Thyroid gland (tissue), 4 donors: ENCODE measurements around the gene FAHD2A. TPM values are rescaled to one million over a fixed set of nuclear protein-coding genes. Genes with fewer than 3 reads are reported as not detected.

Experiments
- DNase-seq, 2 donors: peaks; one replicate each; pipeline ENCODE4 v3.0.0-alpha.2; 2019
- H3K27ac ChIP-seq, 3 donors: fragments of 200-600 bp; sonication (generic); 1 replicate in 2 of 3; 2 replicates in 1 of 3; pipeline ENCODE4 v1.5.1; 2016 to 2019; ENCODE audit warnings: mild to moderate bottlenecking in 1 of 3, moderate library complexity in 1 of 3
- H3K27me3 ChIP-seq: fragments of 200-600 bp; sonication (generic); one replicate; pipeline ENCODE4 v1.5.1; 2019
- H3K36me3 ChIP-seq, 2 donors: fragments of 200-600 bp; sonication (generic); one replicate each; pipeline ENCODE4 v1.5.1; 2016 to 2019
- H3K4me1 ChIP-seq, 2 donors: fragments of 200-600 bp; sonication (generic); one replicate each; pipeline ENCODE4 v1.5.1; 2017 to 2019
- H3K4me3 ChIP-seq, 3 donors: fragments of 200-600 bp; sonication (generic); replicated peaks in 1 of 3; 1 replicate in 2 of 3; 2 replicates in 1 of 3; pipeline ENCODE4 v1.5.1; 2016; ENCODE audit warnings: mild to moderate bottlenecking in 1 of 3
- H3K9me3 ChIP-seq: fragments of 200-600 bp; sonication (generic); one replicate; pipeline ENCODE4 v1.5.1; 2017
- POLR2A ChIP-seq, 2 donors: fragments of 450-650 bp; IDR thresholded peaks; one replicate each; pipeline ENCODE4 v1.6.1; 2017; ENCODE audit warnings: antibody characterized with exemption in 2 of 2, mild to moderate bottlenecking in 2 of 2, moderate library complexity in 1 of 2
- WGBS, 2 donors: methylation state at CpG; one replicate each; pipeline ENCODE4 v1.1.5; 2017; 5-methylcytosine and 5-hydroxymethylcytosine counted together
- intact Hi-C: fragments of 100-400 bp; cut with DNase I; formaldehyde crosslinking; loops from one replicate; pipeline ENCODE4 v1.15.1; 2023
- total RNA-seq, 4 donors: library from RNA; depleted of rRNA; stranded (reverse); fragments of >200 nt; gene quantifications; one replicate each; pipeline ENCODE4 v1.2.3, GENCODE V29; 2016
- TF ChIP-seq, protein P1 (sequence below), 6 experiments: fragments of 200-600 bp in 3 of 6; fragments of 450-650 bp in 3 of 6; sonication (generic) in 3 of 6; IDR thresholded peaks; one replicate each; pipeline ENCODE4 v1.5.1; 2016 to 2019; ENCODE audit warnings: antibody characterized with exemption in 6 of 6, mild to moderate bottlenecking in 2 of 6, inconsistent platforms in 1 of 6, moderate library complexity in 1 of 6

Gene FAHD2A, protein sequence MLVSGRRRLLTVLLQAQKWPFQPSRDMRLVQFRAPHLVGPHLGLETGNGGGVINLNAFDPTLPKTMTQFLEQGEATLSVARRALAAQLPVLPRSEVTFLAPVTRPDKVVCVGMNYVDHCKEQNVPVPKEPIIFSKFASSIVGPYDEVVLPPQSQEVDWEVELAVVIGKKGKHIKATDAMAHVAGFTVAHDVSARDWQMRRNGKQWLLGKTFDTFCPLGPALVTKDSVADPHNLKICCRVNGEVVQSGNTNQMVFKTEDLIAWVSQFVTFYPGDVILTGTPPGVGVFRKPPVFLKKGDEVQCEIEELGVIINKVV
- 10 to 100 TPM; 39.2 to 90.2 (median 59.3) TPM for total RNA-seq

DNA sequence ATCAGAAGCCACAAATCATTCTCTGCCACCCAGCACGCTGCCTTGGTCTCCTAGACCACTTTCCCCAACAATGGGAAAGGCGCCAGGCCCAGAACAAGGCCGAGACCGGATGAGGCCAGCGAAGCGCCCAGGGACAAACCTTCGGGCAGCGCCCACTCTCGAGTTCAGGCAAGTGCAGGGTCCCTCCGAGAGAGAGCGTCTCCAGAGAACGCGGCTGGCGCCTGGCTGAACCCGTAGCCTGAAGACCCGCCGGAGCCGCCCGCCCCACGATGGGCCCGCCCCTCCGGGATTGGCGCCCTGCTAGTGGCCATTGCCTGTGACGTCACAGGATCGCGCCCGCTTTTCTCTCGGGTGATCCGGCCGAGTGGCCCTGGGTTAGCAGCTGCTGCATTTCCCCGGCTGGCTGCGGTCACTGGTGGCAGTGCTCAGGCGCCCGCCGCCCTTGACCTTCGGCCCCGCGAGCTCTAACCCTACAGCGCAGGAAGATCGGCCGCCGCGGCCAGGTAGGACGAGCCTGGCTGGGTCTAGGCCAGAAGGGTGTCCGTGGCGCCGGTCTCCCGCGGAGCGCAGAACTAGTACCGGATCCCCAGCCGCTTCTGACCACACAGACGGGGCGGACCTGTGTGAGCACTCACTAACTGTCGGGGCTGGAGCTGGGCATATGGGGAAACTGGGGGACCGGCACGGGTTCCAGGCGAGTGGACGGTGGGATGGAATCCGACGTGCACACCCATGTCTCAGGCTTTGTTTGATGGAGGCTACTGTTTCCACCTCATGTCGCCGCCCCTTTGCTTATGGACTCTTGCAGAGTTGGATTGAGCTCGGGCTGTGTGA is at the start of gene FAHD2A:
TSS of gene FAHD2A (plus strand) at position 339 of the 834 bp plus-strand sequence. CDS start 2,851 bp downstream, outside the sequence.
- H3K36me3 ChIP-seq, result no peaks in the 10 kb centered on the region
- no peaks in the 10 kb centered on the region for H3K9me3 ChIP-seq
- 2% methylated on average over 20 to 34 of the region's 64 CpGs for WGBS, 2 donors
- H3K4me3 ChIP-seq, result peak within 1 kb of the TSS; percentile 64 to 95 (median 78)
- DNase-seq, result peak; percentile 99
- TF ChIP-seq POLR2A (IDR thresholded peaks at IDR 0.05), result peak in 1 of 2 donors; percentile 90
- TF ChIP-seq, protein P1, sequence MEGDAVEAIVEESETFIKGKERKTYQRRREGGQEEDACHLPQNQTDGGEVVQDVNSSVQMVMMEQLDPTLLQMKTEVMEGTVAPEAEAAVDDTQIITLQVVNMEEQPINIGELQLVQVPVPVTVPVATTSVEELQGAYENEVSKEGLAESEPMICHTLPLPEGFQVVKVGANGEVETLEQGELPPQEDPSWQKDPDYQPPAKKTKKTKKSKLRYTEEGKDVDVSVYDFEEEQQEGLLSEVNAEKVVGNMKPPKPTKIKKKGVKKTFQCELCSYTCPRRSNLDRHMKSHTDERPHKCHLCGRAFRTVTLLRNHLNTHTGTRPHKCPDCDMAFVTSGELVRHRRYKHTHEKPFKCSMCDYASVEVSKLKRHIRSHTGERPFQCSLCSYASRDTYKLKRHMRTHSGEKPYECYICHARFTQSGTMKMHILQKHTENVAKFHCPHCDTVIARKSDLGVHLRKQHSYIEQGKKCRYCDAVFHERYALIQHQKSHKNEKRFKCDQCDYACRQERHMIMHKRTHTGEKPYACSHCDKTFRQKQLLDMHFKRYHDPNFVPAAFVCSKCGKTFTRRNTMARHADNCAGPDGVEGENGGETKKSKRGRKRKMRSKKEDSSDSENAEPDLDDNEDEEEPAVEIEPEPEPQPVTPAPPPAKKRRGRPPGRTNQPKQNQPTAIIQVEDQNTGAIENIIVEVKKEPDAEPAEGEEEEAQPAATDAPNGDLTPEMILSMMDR (IDR thresholded peaks at IDR 0.05), result peak in 2 of 6 experiments; percentile 8 to 27
- H3K4me1 ChIP-seq, result peaks cover 22 to 24% of the 10 kb centered on the region in 2 donors
- H3K27ac ChIP-seq, result peak within 1 kb of the TSS; percentile 79 to 92 (median 91)
- no peaks in the 10 kb centered on the region for H3K27me3 ChIP-seq
- intact Hi-C loops, result no loop called here

DNA sequence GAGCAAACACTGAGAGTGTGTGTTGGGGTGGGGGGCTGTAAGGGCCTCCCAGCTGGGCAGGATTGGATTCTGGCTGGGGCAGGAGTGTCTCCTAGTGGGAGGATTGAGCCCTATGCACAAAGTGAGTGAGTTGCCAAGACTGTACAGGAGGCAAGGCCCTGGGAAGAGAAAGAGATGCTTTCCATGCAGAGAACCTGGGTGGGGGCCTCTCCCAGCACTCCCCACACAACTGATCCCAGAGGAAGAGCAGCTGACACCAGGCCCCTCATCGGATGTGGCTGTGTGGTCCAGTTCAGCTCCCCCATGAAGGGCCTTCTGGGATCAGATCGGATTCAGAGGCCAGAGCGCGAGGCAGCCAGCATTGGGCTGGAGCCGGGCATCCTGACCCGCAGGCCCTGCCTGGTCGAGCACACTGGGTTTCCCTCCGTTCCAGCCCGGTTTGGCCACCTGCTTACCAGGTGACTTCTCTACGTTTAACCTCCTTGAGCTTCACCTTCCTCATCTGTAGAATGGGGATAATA is 49.4 kb upstream of the FAHD2A start:
- H3K9me3 ChIP-seq, result no peaks in the 10 kb centered on the region
- 88 to 93% methylated on average over 9 to 10 of the region's 10 CpGs for WGBS, 2 donors
- no peak for DNase-seq
- TF ChIP-seq, protein P1 (IDR thresholded peaks at IDR 0.05), result no peak
- TF ChIP-seq POLR2A (IDR thresholded peaks at IDR 0.05), result no peak
- no peak overlapping the region for H3K4me3 ChIP-seq
- peaks cover 0 to 25% of the 10 kb centered on the region in 2 donors for H3K4me1 ChIP-seq
- H3K27ac ChIP-seq, result no peak overlapping the region
- no peaks in the 10 kb centered on the region for H3K27me3 ChIP-seq
- H3K36me3 ChIP-seq, result no peaks in the 10 kb centered on the region
- intact Hi-C loops, result no loop called here

DNA sequence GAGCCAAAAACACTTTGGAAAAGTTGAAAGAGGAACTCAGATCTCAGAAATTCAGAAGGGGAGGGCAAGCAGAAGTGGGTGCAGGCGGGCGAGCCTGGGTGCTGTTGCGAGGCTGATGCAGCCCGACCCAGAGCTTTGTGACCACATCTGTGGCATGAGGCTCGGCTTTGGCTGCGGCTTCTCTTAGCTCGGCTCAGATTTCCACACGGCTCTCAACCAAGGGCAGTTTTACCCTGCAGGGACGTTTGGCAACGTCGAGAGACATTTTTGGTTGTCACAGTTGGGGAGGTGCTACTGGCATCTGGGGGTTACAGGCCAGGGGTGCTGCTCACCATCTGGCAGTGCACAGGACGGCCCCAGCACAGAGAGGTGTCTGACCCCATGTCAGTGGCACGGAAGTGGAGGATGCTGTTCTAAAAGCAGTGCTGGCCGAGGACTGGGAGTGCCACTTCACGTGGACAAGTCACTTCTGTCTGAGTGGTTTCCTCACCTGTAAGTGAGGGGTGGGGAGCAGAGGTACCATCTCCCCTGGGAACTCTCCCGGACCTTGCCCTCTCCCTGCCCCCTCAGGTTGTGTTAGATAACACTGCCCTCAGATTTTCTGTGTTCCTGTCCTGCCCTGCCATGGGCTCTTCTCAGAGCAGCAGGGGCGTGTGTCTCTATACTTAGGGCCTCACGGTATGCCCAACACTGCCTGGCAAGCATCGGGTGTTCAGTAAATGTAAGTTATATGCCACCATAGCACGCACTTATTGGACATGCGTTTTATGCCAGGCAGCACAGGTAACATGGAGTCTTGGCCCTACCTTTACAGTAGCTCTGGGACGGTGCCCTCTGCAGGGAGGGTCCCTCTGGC is 48.7 kb upstream of the FAHD2A start:
- Histone ChIP-seq H3K27me3 (no peaks in the 10 kb centered on the region), H3K36me3 (no peaks in the 10 kb centered on the region), H3K4me1 (peaks cover 0 to 19% of the 10 kb centered on the region in 2 donors), H3K4me3 (no peak overlapping the region), H3K27ac (no peak overlapping the region), H3K9me3 (no peaks in the 10 kb centered on the region)
- intact Hi-C loops, result no loop called here
- TF ChIP-seq, protein P1 (IDR thresholded peaks at IDR 0.05), result no peak
- no peak for TF ChIP-seq POLR2A (IDR thresholded peaks at IDR 0.05)
- DNase-seq, result peak in 1 of 2 donors; percentile 1
- WGBS, 2 donors, result 83 to 90% methylated on average over 17 to 18 of the region's 22 CpGs

DNA sequence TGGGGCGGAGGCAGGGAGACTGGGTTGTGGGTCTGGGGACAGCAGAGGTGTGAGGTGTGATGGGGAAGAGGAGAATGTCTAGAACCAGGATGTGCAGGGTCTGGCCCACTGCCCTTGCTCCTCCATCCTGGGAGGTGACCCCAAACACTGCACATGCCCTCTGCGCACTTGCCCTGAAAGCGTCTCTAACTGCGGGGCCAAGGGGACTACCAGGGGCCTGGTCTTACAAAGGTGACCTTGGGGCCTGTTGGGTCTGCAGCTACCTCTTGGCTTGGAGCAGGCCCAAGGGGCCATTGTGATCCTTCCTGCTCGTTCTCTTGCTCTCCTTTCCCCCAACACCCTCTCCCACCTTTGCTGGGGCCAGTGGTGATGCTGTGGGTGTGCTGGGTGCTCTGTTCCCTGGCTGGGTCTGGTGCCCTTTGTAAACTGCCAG is 48.0 kb upstream of the FAHD2A start:
- TF ChIP-seq, protein P1 (IDR thresholded peaks at IDR 0.05), result no peak
- TF ChIP-seq POLR2A (IDR thresholded peaks at IDR 0.05), result no peak
- DNase-seq, result no peak
- no peak overlapping the region for H3K27ac ChIP-seq
- H3K27me3 ChIP-seq, result no peaks in the 10 kb centered on the region
- H3K4me3 ChIP-seq, result no peak overlapping the region
- intact Hi-C loops, result no loop called here
- WGBS, 2 donors, result 88 to 94% methylated on average over 4 to 5 of the region's 5 CpGs
- no peaks in the 10 kb centered on the region for H3K36me3 ChIP-seq
- H3K9me3 ChIP-seq, result no peaks in the 10 kb centered on the region
- H3K4me1 ChIP-seq, result peaks cover 2 to 16% of the 10 kb centered on the region in 2 donors
